ENCODE measurements around the gene IWS1. TPM values are rescaled to one million over a fixed set of nuclear protein-coding genes. Genes with fewer than 3 reads are reported as not detected.

Gene IWS1
- total and polyA plus RNA-seq, 9 of the 15 experiments (the other 6 are each of a cell fraction or from before 2014, with no cell fraction given), result 20.8 to 67.2 (median 46.6) TPM

- no peak for TF ChIP-seq CEBPZ (IDR thresholded peaks at IDR 0.05; ENCODE audit: borderline replicate concordance, low read depth, low read length)
- no peak for TF ChIP-seq ZNF511 (CRISPR knock-in tag; IDR thresholded peaks at IDR 0.05)
- TF ChIP-seq ATF3 (IDR thresholded peaks at IDR 0.05), result peak; percentile 75
- no peak for TF ChIP-seq ATF3 (CRISPR knock-in tag; conservative IDR thresholded peaks at IDR 0.05)
- 0 out of 2 replicates have a peak, but pooled peaks have one; percentile 30 for TF ChIP-seq DPF2 (IDR thresholded peaks at IDR 0.05)
- TF ChIP-seq NCOA1 (IDR thresholded peaks at IDR 0.05; ENCODE audit: low read depth), result no peak
- no peak for TF ChIP-seq PTRF (tag; IDR thresholded peaks at IDR 0.05)
- TF ChIP-seq ETV6 (IDR thresholded peaks at IDR 0.05; ENCODE audit: borderline replicate concordance in 1 of 2, low read depth in 2 of 2, low read length in 1 of 2), result no peak
- no peak for TF ChIP-seq ETV6 (CRISPR knock-in tag; IDR thresholded peaks at IDR 0.05; ENCODE audit: borderline replicate concordance)
- TF ChIP-seq ZNF212 (CRISPR knock-in tag; IDR thresholded peaks at IDR 0.05), result no peak
- TF ChIP-seq SRSF9 (IDR thresholded peaks at IDR 0.05; ENCODE audit: borderline replicate concordance, low read depth, low read length), result no peak
- no peak for TF ChIP-seq ZNF764 (CRISPR knock-in tag; IDR thresholded peaks at IDR 0.05; ENCODE audit: low read depth)
- no peak for TF ChIP-seq ZNF717 (CRISPR knock-in tag; IDR thresholded peaks at IDR 0.05)
- TF ChIP-seq GTF2F1 (IDR thresholded peaks at IDR 0.05; ENCODE audit: low read depth, low read length), result no peak
- no peak for TF ChIP-seq PRDM10 (IDR thresholded peaks at IDR 0.05; ENCODE audit: partially characterized antibody)
- no peak for TF ChIP-seq ZNF785 (CRISPR knock-in tag; IDR thresholded peaks at IDR 0.05)
- no peak for TF ChIP-seq SIN3B (IDR thresholded peaks at IDR 0.05; ENCODE audit: low read depth)
- no peak for TF ChIP-seq ZNF431 (CRISPR knock-in tag; IDR thresholded peaks at IDR 0.05)
- no peak for TF ChIP-seq KLF16 (IDR thresholded peaks at IDR 0.05)
- peak; percentile 23; the same call in 1 of the 2 replicates for TF ChIP-seq CREB3L1 (IDR thresholded peaks at IDR 0.05; ENCODE audit: borderline replicate concordance, low read depth)
- TF ChIP-seq ZC3H4 (CRISPR knock-in tag; IDR thresholded peaks at IDR 0.05; ENCODE audit: borderline replicate concordance), result no peak
Measured at GRCh38 chr2:127508631-127509034, 17.7 kb downstream of the IWS1 start (continued).
